Measurements from ENCODE around the gene TMEM242.

The TMEM242 gene

DNA sequence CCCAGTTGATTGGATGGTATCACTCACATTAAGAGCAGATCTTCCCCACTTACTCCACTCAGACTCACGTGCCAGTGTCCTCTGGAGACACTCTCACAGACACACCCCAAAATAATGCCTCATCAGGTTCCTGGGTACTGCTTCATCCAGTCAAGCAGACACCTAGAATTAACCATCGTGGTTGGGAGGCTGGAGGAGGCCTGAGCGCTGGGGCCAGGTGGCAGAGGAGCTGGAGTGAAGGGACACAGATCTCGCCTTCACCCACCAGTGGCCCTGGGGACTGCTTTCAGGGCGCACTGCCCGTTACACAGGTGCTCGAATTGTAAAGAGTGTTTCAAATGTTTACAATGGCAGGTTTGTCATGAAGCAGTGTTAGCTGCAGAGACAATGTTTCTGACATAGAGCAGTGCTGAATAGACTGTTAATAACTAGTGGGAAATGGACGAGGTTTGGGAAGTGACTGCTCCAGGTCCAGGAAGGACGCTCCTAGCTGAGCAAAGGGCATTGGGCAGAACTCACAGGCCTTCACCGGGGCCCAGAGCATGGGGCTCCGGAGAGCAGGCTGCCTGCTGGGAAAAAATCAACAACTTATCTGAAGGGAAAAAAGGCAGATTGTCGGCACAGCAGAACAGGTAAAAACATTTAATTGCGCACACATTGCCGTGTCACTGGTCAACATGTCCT, 38.4 kb downstream of the TMEM242 start:
- Mint-ChIP-seq H3K27ac (peak overlapping the region; percentile 79), H3K27me3 (ENCODE audit: low read depth, poor library complexity) (peaks cover under 1% of the 10 kb centered on the region), H3K4me3 (no peak overlapping the region), H3K4me1 (peaks cover 24% of the 10 kb centered on the region), H3K9me3 (no peaks in the 10 kb centered on the region), H3K36me3 (ENCODE audit: low read depth) (no peaks in the 10 kb centered on the region)
- TF ChIP-seq, protein P1, sequence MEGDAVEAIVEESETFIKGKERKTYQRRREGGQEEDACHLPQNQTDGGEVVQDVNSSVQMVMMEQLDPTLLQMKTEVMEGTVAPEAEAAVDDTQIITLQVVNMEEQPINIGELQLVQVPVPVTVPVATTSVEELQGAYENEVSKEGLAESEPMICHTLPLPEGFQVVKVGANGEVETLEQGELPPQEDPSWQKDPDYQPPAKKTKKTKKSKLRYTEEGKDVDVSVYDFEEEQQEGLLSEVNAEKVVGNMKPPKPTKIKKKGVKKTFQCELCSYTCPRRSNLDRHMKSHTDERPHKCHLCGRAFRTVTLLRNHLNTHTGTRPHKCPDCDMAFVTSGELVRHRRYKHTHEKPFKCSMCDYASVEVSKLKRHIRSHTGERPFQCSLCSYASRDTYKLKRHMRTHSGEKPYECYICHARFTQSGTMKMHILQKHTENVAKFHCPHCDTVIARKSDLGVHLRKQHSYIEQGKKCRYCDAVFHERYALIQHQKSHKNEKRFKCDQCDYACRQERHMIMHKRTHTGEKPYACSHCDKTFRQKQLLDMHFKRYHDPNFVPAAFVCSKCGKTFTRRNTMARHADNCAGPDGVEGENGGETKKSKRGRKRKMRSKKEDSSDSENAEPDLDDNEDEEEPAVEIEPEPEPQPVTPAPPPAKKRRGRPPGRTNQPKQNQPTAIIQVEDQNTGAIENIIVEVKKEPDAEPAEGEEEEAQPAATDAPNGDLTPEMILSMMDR (IDR thresholded peaks at IDR 0.05): no peak
- DNase-seq: no peak

DNA sequence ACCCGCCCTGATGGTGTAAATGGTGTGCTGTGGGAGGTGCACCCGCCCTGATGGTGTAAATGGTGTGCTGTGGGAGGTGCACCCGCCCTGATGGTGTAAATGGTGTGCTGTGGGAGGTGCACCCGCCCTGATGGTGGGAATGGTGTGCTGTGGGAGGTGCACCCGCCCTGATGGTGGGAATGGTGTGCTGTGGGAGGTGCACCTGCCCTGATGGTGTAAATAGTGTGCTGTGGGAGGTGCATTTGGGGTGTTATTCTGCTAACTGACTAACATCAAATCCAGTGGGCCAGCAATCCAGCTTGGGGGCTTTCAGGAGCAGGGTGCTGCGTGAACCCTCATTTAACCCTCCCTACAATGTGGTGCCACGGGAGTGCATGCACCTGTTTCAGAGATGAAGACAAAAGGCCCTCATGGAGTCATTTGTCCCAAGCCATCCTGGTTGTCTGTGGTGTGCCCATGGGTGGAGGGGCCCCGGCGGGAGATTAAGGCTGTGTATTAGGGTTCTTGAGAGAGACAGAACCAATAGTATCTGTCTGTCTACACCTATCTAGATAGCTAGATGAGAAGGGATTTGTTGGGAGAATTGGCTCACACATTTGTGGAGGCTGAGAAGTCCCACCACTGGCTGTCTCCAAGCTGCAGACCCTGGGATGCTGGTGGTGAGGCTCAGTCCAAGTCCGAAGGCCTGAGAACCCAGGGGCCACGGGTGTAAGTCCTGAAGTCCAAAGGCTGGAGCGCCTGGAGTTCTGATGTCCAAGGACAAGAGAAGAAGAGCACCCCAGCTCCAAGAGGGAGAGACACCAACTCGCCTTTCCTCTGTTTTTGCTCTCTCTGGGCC, 39.2 kb downstream of the TMEM242 start:
- TF ChIP-seq, protein P1 (IDR thresholded peaks at IDR 0.05): no peak
- DNase-seq: no peak
- peaks cover 28% of the 10 kb centered on the region for H3K4me1 Mint-ChIP-seq
- H3K9me3 Mint-ChIP-seq: no peaks in the 10 kb centered on the region
- no peak overlapping the region for H3K4me3 Mint-ChIP-seq
- H3K27me3 Mint-ChIP-seq (ENCODE audit: low read depth, poor library complexity): peaks cover 4% of the 10 kb centered on the region
- no peaks in the 10 kb centered on the region for H3K36me3 Mint-ChIP-seq (ENCODE audit: low read depth)
- H3K27ac Mint-ChIP-seq: no peak overlapping the region

DNA sequence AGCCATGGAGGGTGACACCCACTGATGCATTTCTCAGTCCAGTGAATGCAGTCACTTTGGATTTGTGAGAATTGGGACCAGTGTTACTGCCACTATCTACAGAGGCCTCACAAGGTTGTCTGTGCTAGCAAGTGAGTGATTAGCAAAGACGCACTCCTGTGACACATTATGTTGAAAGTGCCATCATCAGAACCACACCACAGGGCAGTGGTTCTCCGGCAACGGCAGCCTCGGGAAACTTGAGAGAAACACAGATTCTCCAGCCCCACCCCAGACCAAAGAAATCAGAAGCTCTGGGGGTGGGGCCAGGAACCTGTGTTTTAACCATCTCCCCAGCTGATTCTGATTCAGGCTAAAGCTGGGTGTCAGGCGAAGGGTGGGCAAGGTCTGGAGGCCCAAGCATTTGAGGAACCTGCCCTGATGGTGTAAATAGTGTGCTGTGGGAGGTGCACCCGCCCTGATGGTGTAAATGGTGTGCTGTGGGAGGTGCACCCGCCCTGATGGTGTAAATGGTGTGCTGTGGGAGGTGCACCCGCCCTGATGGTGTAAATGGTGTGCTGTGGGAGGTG, 39.9 kb downstream of the TMEM242 start:
- Mint-ChIP-seq H3K9me3 (no peaks in the 10 kb centered on the region), H3K27me3 (ENCODE audit: low read depth, poor library complexity) (peaks cover 4% of the 10 kb centered on the region), H3K36me3 (ENCODE audit: low read depth) (no peaks in the 10 kb centered on the region), H3K4me3 (no peak overlapping the region), H3K27ac (no peak overlapping the region), H3K4me1 (peaks cover 31% of the 10 kb centered on the region)
- DNase-seq: no peak
- TF ChIP-seq, protein P1 (IDR thresholded peaks at IDR 0.05): no peak

DNA sequence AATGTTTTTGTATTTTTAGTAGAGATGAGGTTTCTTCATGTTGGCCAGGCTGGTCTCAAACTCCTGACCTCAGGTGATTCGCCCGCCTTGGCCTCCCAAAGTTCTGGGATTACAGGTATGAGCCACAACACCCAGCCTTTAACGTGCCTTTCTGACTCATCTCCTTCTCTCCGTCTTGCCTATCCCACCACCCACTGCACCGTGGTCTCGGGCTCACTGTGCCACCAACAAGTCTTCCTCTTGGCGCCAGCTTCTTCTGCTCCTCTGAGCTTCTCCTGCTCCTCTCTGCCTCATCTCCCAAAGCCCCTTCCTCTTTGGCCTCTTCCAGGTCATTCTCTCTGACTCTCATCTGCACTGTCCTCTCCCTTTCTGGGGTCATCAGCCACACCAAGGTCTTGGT, 41.0 kb downstream of the TMEM242 start:
- H3K27me3 Mint-ChIP-seq (ENCODE audit: low read depth, poor library complexity): peaks cover 5% of the 10 kb centered on the region
- TF ChIP-seq, protein P1 (IDR thresholded peaks at IDR 0.05): no peak
- no peak overlapping the region for H3K4me3 Mint-ChIP-seq
- H3K36me3 Mint-ChIP-seq (ENCODE audit: low read depth): no peaks in the 10 kb centered on the region
- peaks cover 32% of the 10 kb centered on the region for H3K4me1 Mint-ChIP-seq
- DNase-seq: no peak
- peak overlapping the region; percentile 10 for H3K27ac Mint-ChIP-seq
- no peaks in the 10 kb centered on the region for H3K9me3 Mint-ChIP-seq

GRCh38 chr6:157281570-157281969, 41.7 kb downstream of the TMEM242 start:
- Mint-ChIP-seq H3K27me3 (ENCODE audit: low read depth, poor library complexity) (peaks cover 12% of the 10 kb centered on the region), H3K4me3 (no peak overlapping the region), H3K36me3 (ENCODE audit: low read depth) (no peaks in the 10 kb centered on the region), H3K9me3 (no peaks in the 10 kb centered on the region), H3K4me1 (peaks cover 32% of the 10 kb centered on the region), H3K27ac (no peak overlapping the region)
- DNase-seq: no peak
- TF ChIP-seq, protein P1 (IDR thresholded peaks at IDR 0.05): no peak
